GM20000 (cell line): ENCODE data around the gene PARVB.
"Not testable (repeated sequence)": the region's sequence is repeated elsewhere in the genome, so short reads cannot be mapped to it uniquely, and the experiment has no call there.

Experiments
- DNase-seq: peaks from one replicate; pipeline ENCODE4 v3.0.0; 2012; ENCODE audit warnings: low spot score
- CTCF ChIP-seq: IDR thresholded peaks from 2 replicates; pipeline ENCODE4 v1.5.1; 2012; ENCODE audit warnings: mild to moderate bottlenecking, control low read depth; ENCODE audit errors: extremely low read depth, missing control alignments

PARVB gene

GRCh38 chr22:44103735-44104480 is 79.8 kb downstream of the PARVB start:
- DNase-seq, result no peak
- no peak for TF ChIP-seq CTCF

- DNase-seq, result no peak
- TF ChIP-seq CTCF, result no peak
Measured at GRCh38 chr22:44107340-44107739, 83.2 kb downstream of the PARVB start.

- no peak for DNase-seq
- TF ChIP-seq CTCF, result no peak
Measured at GRCh38 chr22:44108076-44108475, 84.0 kb downstream of the PARVB start.

- DNase-seq, result peak; percentile 75
- TF ChIP-seq CTCF, result no peak
Measured at GRCh38 chr22:44108806-44109385, 84.8 kb downstream of the PARVB start.

- DNase-seq, result no peak
- TF ChIP-seq CTCF, result no peak
Measured at GRCh38 chr22:44109416-44109815, 85.3 kb downstream of the PARVB start.

- DNase-seq, result not testable (repeated sequence)
Measured at GRCh38 chr22:44110656-44111055, 86.6 kb downstream of the PARVB start.

GRCh38 chr22:44111562-44112155 is 87.6 kb downstream of the PARVB start:
- DNase-seq, result no peak
- no peak for TF ChIP-seq CTCF
